Measurements from ENCODE around the gene CBFA2T2. TPM values are rescaled to one million over a fixed set of nuclear protein-coding genes. Genes with fewer than 3 reads are reported as not detected.

The CBFA2T2 gene
- total and polyA plus RNA-seq, 10 of the 15 experiments (the other 5 are each of a cell fraction or from before 2014, with no cell fraction given) = 0.61 to 8.6 (median 5.5) TPM

GRCh38 chr20:33673410-33674293 lies 183.8 kb downstream of the CBFA2T2 start:
- no peak for FAIRE-seq
- in situ Hi-C loops (cut with MboI) = no loop called here
- peak overlapping the region; percentile 59 for H3K9ac ChIP-seq (ENCODE audit: control insufficient read depth, insufficient read depth, low read length)
- H3K9me3 ChIP-seq (replicated peaks; ENCODE audit: control insufficient read depth, insufficient read depth, low read length) = no peaks in the 10 kb centered on the region
- peak overlapping the region; percentile 56 for H3K4me2 ChIP-seq (ENCODE audit: control insufficient read depth, insufficient read depth)
- no peaks in the 10 kb centered on the region for H4K20me1 ChIP-seq (ENCODE audit: control insufficient read depth, insufficient read depth)
- H3K27me3 ChIP-seq (replicated peaks in 1 of 2; ENCODE audit: control insufficient read depth in 2 of 2, insufficient read depth in 2 of 2, low read length in 1 of 2) = no peaks in the 10 kb centered on the region
- no peaks in the 10 kb centered on the region for H3K79me2 ChIP-seq (ENCODE audit: control insufficient read depth, insufficient read depth, low read length)
- H3K27ac ChIP-seq (ENCODE audit: control insufficient read depth, insufficient read depth) = no peak overlapping the region
- peak; percentile 64 for ATAC-seq
- H3K36me3 ChIP-seq (ENCODE audit: control insufficient read depth in 2 of 2, insufficient read depth in 2 of 2, low read length in 1 of 2) = peaks cover 0 to 1% of the 10 kb centered on the region in 2 experiments; a peak in 3 of 4 replicates
- CTCF ChIA-PET = no interaction called here
- H3K4me3 ChIP-seq = peak overlapping the region; percentile 79
- RAD21 ChIA-PET (ENCODE audit: unreplicated experiment) = no interaction called here
- BruUV-seq (replicated peaks) = no TSS peak
- 25% methylated on average over 29 of the region's 29 CpGs for WGBS (ENCODE audit: insufficient coverage, insufficient replicate concordance, low lambda C conversion rate, missing lambda C conversion rate)
- TF ChIP-seq HDAC6 (IDR thresholded peaks at IDR 0.05; ENCODE audit: unreplicated experiment) = no peak
- no peak for TF ChIP-seq NKRF (conservative IDR thresholded peaks at IDR 0.05)
- no peak for TF ChIP-seq DPF2 (IDR thresholded peaks at IDR 0.05)
- peak; percentile 60; the same call in 1 of the 2 replicates for TF ChIP-seq NR2F1 (conservative IDR thresholded peaks at IDR 0.05)
- TF ChIP-seq NBN (IDR thresholded peaks at IDR 0.05) = no peak
- TF ChIP-seq ZNF207 (IDR thresholded peaks at IDR 0.05; ENCODE audit: borderline replicate concordance) = no peak
- intact Hi-C loops (cut with micrococcal nuclease; ENCODE audit: unreplicated experiment) = no loop called here
- POLR2A ChIA-PET = no interaction called here
- SMC1A ChIA-PET (ENCODE audit: uncharacterized antibody, unreplicated experiment) = no interaction called here
- no peak for DNase-seq (ENCODE audit: low read depth, low spot score)
- H3K4me1 ChIP-seq (ENCODE audit: control insufficient read depth, insufficient read depth, low read length) = peaks cover 11% of the 10 kb centered on the region
- H2AFZ ChIP-seq (ENCODE audit: control insufficient read depth, low read depth, low read length) = peak overlapping the region; percentile 16
